ENCODE results near the gene FBXL7.

The FBXL7 gene

GRCh38 chr5:15584528-15584927, 84.5 kb downstream of the FBXL7 start:
- FAIRE-seq, result no peak

GRCh38 chr5:15585128-15585527, 85.1 kb downstream of the FBXL7 start:
- no peak for FAIRE-seq

GRCh38 chr5:15585841-15586591, 86.0 kb downstream of the FBXL7 start:
- FAIRE-seq, result no peak

GRCh38 chr5:15587916-15588315, 87.9 kb downstream of the FBXL7 start:
- no peak for FAIRE-seq

GRCh38 chr5:15592728-15593127, 92.7 kb downstream of the FBXL7 start:
- FAIRE-seq, result no peak

GRCh38 chr5:15594977-15595568, 95.1 kb downstream of the FBXL7 start:
- no peak for FAIRE-seq

GRCh38 chr5:15595929-15596328, 95.9 kb downstream of the FBXL7 start:
- no peak for FAIRE-seq

GRCh38 chr5:15596936-15597335, 97.0 kb downstream of the FBXL7 start:
- no peak for FAIRE-seq

- FAIRE-seq, result no peak
These were observed 97.8 kb downstream of the FBXL7 start for GRCh38 chr5:15597804-15598203.

GRCh38 chr5:15598294-15598902, 98.4 kb downstream of the FBXL7 start:
- no peak for FAIRE-seq

- FAIRE-seq, result no peak
These were observed 100.1 kb downstream of the FBXL7 start for GRCh38 chr5:15600035-15600434.

- no peak for FAIRE-seq
These were observed 101.3 kb downstream of the FBXL7 start for GRCh38 chr5:15601274-15601673.

- no peak for FAIRE-seq
These were observed 101.9 kb downstream of the FBXL7 start for GRCh38 chr5:15601853-15602252.

- FAIRE-seq, result no peak
These were observed 105.0 kb downstream of the FBXL7 start for GRCh38 chr5:15604986-15605385.

GRCh38 chr5:15606197-15606596, 106.2 kb downstream of the FBXL7 start:
- no peak for FAIRE-seq

- no peak for FAIRE-seq
These were observed 107.1 kb downstream of the FBXL7 start for GRCh38 chr5:15607076-15607475.

GRCh38 chr5:15609076-15609725, 109.2 kb downstream of the FBXL7 start:
- FAIRE-seq, result no peak

- no peak for FAIRE-seq
These were observed 110.2 kb downstream of the FBXL7 start for GRCh38 chr5:15610216-15610615.

GRCh38 chr5:15611008-15611407, 111.0 kb downstream of the FBXL7 start:
- FAIRE-seq, result no peak

GRCh38 chr5:15612915-15613635, 113.1 kb downstream of the FBXL7 start:
- no peak for FAIRE-seq

- FAIRE-seq, result no peak
These were observed 114.7 kb downstream of the FBXL7 start for GRCh38 chr5:15614679-15615078.

- no peak for FAIRE-seq
These were observed 115.9 kb downstream of the FBXL7 start for GRCh38 chr5:15615859-15616258.

GRCh38 chr5:15618938-15619337, 119.0 kb downstream of the FBXL7 start:
- no peak for FAIRE-seq

Data from A204.1 (cell line).